ENCODE data around the gene FIZ1.
A peak's percentile ranks its signal among the peaks of the same experiment; 100 is the strongest.
"Not testable (repeated sequence)": the region's sequence is repeated elsewhere in the genome, so short reads cannot be mapped to it uniquely, and the experiment has no call there.

The FIZ1 gene

GRCh38 chr19:55594996-55595545, 4.2 kb downstream of the FIZ1 start:
- DNase-seq (ENCODE audit: low read depth), result peak; percentile 25

DNA sequence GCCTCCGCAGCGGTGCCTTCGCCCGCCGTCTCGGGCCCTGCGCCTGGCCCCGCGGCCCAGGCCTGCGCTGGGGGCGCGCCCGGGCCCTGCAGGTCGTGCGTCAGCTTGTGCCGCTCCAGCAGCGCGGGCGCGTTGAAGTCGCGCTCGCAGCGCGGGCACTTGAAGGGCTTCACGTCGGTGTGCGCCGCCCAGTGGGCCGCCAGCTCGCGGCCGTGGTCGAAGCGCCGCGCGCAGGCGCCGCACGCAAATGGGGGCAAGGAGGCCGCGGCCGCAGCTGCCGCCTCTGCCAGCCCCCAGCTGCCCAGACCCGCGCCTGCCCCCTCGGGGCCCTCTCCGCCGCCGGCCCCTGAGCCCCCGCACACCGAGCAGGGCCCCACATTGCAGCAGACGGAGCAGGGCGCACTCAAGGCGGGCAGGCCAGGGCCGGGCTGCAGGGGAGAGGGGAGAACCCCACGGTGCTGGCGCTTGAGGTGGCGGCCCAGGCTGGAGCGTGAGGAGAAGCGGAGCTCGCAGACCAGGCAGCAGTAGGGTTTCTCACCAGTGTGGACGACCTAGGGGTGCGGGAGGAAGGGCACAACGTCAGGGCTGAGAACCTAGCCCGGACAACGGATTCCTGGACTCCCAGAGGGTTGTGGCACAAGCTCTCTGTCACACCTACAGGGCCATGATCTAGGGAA, 6.1 kb downstream of the FIZ1 start:
- no peak for DNase-seq (ENCODE audit: low read depth)

DNA sequence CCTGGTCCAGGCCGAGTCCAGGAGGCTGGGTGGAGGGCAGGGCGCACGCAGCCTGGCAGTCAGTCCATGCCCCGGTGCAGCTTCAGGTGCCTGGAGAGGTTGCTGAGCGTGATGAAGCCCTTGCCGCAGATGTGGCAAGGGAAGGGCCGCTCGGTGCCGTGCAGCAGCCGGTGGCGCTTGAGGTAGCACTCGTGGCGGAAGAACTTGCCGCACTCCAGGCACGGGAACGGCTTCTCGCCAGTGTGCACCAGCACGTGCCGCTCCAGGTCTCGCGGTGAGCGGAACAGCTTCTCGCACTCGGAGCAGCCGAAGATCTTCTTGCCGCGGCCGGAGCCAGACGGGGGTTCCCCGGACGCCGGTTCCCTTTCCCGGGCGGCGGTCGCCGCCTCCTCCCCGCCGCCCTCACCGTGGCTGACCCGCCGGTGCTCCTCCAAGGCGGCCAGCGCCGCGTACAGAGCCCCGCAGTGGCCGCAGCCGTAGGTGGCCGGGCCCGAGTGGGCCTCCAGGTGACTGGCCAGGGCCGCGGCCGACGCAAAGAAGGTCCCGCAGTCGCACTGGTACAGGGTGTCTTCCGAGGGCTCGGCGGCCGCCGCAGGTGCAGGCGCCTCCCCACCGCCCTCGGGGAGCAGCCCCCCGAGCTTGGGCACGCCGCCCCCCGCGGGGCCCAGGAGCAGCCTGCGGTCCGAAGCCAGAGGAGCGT, 6.8 kb downstream of the FIZ1 start:
- DNase-seq (ENCODE audit: low read depth), result no peak

DNA sequence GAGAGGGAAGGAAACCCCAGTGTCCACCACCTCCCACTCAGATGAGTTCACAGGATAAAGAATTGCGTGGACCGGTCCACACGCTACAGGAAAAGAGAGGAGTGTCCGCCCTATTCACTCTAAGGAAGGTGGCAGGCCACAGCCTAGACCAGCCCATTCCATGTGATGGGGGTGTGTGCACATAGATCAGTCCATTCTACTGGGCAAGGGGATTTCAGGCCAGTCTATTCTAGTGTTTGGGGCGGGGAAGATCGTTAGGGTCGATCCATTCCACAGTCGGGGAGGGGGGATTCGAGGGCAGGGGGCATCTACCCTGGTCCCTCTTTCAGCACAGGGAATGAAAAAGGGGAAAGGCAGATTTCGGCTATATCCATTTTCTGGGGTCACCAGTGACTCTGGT, 7.8 kb downstream of the FIZ1 start:
- no peak for DNase-seq (ENCODE audit: low read depth)

GRCh38 chr19:55590617-55591016, 8.7 kb downstream of the FIZ1 start:
- DNase-seq (ENCODE audit: low read depth), result no peak

GRCh38 chr19:55590109-55590508, 9.2 kb downstream of the FIZ1 start:
- DNase-seq (ENCODE audit: low read depth), result no peak

GRCh38 chr19:55588738-55589137, 10.6 kb downstream of the FIZ1 start:
- no peak for DNase-seq (ENCODE audit: low read depth)

DNA sequence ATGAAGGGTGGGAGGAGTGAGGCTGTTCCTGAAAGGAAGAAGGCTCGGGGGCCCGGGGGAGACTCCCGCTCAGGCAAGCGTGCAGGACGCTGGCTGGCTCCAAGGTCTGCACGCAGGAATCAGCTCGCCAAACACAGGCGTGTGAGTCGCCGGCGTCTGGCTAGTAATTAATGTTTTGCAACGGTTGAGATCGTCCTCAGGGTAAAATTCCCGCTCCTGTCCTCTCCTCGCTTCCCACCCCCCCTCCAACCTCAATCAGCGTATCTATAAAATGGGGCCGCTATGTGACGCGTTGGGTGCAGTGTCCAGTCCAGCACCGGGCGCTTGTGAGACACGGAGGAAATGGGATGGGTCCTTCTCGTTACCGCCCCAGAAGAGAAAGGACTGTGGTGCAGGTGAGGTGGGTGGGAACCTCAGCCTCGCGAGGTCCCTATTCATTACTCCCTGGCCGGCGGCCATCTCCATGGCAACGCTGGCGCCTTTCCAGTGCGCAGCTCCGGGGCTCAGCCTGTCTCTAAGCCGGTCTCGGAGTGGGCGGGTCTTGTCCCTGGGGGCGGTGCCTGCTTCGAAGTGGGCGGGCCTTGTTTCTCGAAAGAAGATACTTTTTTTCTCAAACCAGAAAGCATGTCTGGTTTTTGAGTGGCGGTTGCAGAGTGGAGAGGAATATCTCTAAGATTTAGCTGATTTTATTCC, 12.2 kb downstream of the FIZ1 start:
- peak; percentile 90 for DNase-seq (ENCODE audit: low read depth)

GRCh38 chr19:55585658-55586339, 13.5 kb downstream of the FIZ1 start:
- peak; percentile 82 for DNase-seq (ENCODE audit: low read depth)

GRCh38 chr19:55584871-55585270, 14.4 kb downstream of the FIZ1 start:
- no peak for DNase-seq (ENCODE audit: low read depth)

DNA sequence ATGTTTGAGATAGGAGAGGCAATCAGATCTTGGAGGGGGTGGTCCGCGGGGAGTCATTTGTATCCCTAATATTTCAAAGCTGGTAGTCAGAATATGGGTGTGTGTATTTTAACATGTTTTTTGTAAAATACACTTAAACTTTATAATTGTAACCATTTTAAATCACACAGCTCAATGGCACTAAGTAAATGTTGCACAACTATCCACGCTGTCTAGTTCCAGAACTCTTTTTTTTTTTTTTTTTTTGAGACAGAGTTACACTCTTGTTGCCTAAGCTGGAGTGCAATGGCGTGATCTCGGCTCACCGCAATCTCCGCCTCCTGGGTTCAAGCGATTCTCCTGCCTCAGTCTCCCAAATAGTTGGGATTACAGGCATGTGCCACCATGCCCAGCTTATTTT, 15.4 kb downstream of the FIZ1 start:
- not testable (repeated sequence) for DNase-seq (ENCODE audit: low read depth)

GRCh38 chr19:55582284-55582683, 17.0 kb downstream of the FIZ1 start:
- DNase-seq (ENCODE audit: low read depth), result not testable (repeated sequence)

DNA sequence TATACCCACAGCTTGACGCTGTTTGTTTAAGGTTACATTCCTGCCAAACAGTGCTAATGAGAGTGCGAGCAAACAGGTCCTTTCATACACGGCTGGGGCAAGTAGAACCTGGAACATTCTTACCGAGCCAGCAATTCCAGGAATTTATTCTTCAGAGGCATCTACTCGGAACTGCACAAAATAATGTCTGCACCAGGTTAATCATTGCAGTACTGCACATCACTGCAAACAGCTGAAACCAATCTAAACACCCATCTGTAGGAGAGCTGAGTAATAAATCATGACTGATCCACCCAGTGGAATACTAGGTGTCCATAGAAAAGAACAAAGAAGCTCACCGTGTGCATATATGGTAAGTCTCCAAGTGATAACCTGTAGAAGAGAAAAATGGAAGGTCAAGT, 17.5 kb downstream of the FIZ1 start:
- peak; percentile 56 for DNase-seq (ENCODE audit: low read depth)

GRCh38 chr19:55581145-55581822, 18.0 kb downstream of the FIZ1 start:
- DNase-seq (ENCODE audit: low read depth), result no peak

DNA sequence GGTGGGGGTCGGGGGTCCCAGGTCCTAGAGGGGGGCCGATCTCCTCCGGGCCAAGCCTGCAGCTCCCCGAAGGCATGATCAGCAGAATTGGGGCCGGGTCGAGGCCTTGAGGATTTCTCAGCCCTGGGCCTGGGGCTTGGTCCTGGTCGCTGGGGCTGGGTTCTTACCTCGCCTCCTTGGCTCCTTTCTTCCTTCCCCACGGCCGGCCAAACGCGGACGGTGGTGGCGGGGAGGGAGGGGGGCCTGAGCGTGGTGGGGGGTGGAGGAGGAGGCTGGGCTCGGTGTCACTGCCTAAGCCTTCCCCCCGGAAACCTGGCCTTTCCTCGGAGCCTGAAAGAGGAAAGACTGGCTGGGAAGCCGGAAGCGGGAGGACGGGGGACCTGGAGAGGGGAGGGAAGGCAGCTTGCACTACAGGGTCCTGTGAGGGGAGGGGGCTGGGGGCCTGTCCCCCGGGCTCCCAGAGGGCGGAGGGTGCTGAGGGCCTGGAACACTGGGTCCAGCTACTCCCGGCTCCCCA, 18.6 kb downstream of the FIZ1 start, which contains the start of gene ZNF579:
ZNF579 (minus strand) TSS at position 221 of the 517 bp plus-strand sequence. CDS start 1,209 bp downstream, outside the sequence.
- peak; percentile 89 for DNase-seq (ENCODE audit: low read depth)

GRCh38 chr19:55579766-55580621, 19.3 kb downstream of the FIZ1 start:
- DNase-seq (ENCODE audit: low read depth), result no peak

DNA sequence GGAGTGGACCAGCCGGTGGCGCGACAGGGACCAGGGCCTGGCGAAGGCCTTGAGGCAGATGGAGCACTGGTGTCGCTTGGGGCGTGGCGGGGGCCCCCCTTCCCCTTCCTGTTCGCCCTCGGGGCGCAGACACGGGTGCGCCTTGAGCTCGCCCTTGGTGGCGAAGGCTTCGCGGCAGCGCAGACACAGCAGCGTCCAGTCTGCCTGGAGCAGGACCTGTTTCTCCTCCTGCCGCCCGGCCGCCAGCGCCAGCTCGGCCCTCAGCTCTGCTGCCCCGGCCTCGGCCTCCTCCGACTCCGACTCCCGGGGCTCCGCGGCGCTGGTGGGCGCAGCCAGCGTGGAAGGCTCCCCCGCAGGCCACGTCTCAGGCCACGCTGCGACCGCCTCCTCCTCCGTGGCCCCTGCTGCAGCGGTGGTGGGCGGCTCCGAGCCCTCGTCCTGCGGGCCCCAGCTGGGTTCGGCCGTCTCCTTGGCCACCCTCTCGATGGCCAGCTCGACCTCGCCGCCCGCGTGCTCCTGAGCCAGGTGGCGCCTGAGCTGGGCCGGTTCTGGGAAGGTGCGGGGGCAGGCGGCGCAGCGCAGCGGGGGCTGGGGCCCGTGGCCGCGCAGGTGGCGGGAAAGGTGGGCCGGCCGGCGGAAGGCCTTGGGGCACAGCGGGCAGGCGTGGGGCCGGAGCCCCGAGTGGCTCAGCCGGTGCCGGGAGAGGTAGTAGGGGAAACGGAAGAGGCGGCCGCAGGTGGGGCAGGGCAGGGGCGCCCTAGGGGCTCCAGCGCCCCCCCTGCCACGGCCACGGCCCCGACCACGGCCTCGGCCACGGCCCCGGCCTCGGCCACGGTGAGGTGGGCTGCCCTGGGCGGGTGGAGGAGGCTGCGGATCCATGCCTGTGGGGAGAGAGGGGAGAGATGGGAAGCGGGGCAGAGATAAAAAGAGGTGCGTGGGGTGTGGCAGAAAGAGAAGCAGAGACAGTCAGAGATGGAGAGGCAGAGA, 20.3 kb downstream of the FIZ1 start:
- no peak for DNase-seq (ENCODE audit: low read depth)

- DNase-seq (ENCODE audit: low read depth), result no peak
Observed at GRCh38 chr19:55578031-55578760, 21.1 kb downstream of the FIZ1 start.

Measured in amniotic epithelial cell (primary cell).